Gastrocnemius medialis (tissue), 4 donors: Measurements from ENCODE around the gene MS4A1.

Source experiments
- CTCF ChIP-seq, 5 experiments: fragments of 450-650 bp in 3 of 5; fragments of 200-600 bp in 2 of 5; sonication (generic) in 2 of 5; IDR thresholded peaks in 4 of 5; conservative IDR thresholded peaks in 1 of 5; 1 replicate in 4 of 5; 2 replicates in 1 of 5; pipeline ENCODE4 v1.5.1; 2016 to 2019; ENCODE audit warnings: antibody characterized with exemption in 5 of 5, mild to moderate bottlenecking in 3 of 5, moderate library complexity in 3 of 5
- POLR2A ChIP-seq, 2 donors: fragments of 450-650 bp; IDR thresholded peaks; one replicate each; pipeline ENCODE4 v1.6.1; 2017; ENCODE audit warnings: antibody characterized with exemption in 2 of 2, mild to moderate bottlenecking in 2 of 2, moderate library complexity in 2 of 2

- TF ChIP-seq POLR2A (IDR thresholded peaks at IDR 0.05) (no peak), CTCF (IDR thresholded peaks at IDR 0.05 in 4 of 5, conservative IDR thresholded peaks at IDR 0.05 in 1 of 5) (no peak)
Measured at GRCh38 chr11:60482361-60482760, 26.7 kb downstream of the MS4A1 start.
